ENCODE results near the gene SLC26A6.

Gene SLC26A6

GRCh38 chr3:48631516-48632448, 3.5 kb downstream of the SLC26A6 start:
- DNase-seq (ENCODE audit: low read depth, low spot score) = no peak

GRCh38 chr3:48630833-48631232, 4.4 kb downstream of the SLC26A6 start:
- DNase-seq (ENCODE audit: low read depth, low spot score) = no peak

GRCh38 chr3:48630407-48630806, 4.9 kb downstream of the SLC26A6 start:
- no peak for DNase-seq (ENCODE audit: low read depth, low spot score)

- no peak for DNase-seq (ENCODE audit: low read depth, low spot score)
Measured at GRCh38 chr3:48629894-48630293, 5.4 kb downstream of the SLC26A6 start.

- DNase-seq (ENCODE audit: low read depth, low spot score) = no peak
Measured at GRCh38 chr3:48628277-48629017, 6.8 kb downstream of the SLC26A6 start.

GRCh38 chr3:48625600-48625999, 9.7 kb downstream of the SLC26A6 start:
- DNase-seq (ENCODE audit: low read depth, low spot score) = no peak

GRCh38 chr3:48624767-48625166, 10.5 kb downstream of the SLC26A6 start:
- no peak for DNase-seq (ENCODE audit: low read depth, low spot score)

- no peak for DNase-seq (ENCODE audit: low read depth, low spot score)
Measured at GRCh38 chr3:48623851-48624547, 11.3 kb downstream of the SLC26A6 start.

- no peak for DNase-seq (ENCODE audit: low read depth, low spot score)
Measured at GRCh38 chr3:48621461-48621869, 13.8 kb downstream of the SLC26A6 start, which contains the start of gene TMEM89. TMEM89 (minus strand) TSS chr3:48621769; CDS start chr3:48621756, 13 bp downstream.

- DNase-seq (ENCODE audit: low read depth, low spot score) = no peak
Measured at GRCh38 chr3:48619541-48620524, 15.4 kb downstream of the SLC26A6 start.

- no peak for DNase-seq (ENCODE audit: low read depth, low spot score)
Measured at GRCh38 chr3:48617559-48617958, 17.7 kb downstream of the SLC26A6 start.

GRCh38 chr3:48614044-48614443, 21.2 kb downstream of the SLC26A6 start:
- DNase-seq (ENCODE audit: low read depth, low spot score) = no peak

- DNase-seq (ENCODE audit: low read depth, low spot score) = no peak
Measured at GRCh38 chr3:48612309-48612708, 23.0 kb downstream of the SLC26A6 start.

GRCh38 chr3:48609088-48610005, 25.9 kb downstream of the SLC26A6 start, which contains the start of gene UQCRC1:
UQCRC1 (minus strand) TSS chr3:48609646; CDS start chr3:48609620, 26 bp downstream.
- peak; percentile 79 for DNase-seq (ENCODE audit: low read depth, low spot score)

- no peak for DNase-seq (ENCODE audit: low read depth, low spot score)
Measured at GRCh38 chr3:48607519-48607918, 27.7 kb downstream of the SLC26A6 start.

GRCh38 chr3:48601622-48601994, 33.7 kb downstream of the SLC26A6 start:
- DNase-seq (ENCODE audit: low read depth, low spot score) = no peak

GRCh38 chr3:48600711-48601621, 34.3 kb downstream of the SLC26A6 start:
- no peak for DNase-seq (ENCODE audit: low read depth, low spot score)

- DNase-seq (ENCODE audit: low read depth, low spot score) = no peak
Measured at GRCh38 chr3:48599509-48600285, 35.6 kb downstream of the SLC26A6 start.
